Measurements from ENCODE around the gene MED12L. TPM values are rescaled to one million over a fixed set of nuclear protein-coding genes. Genes with fewer than 3 reads are reported as not detected.

MED12L gene
- total RNA-seq, 2 experiments from 2014 or later, result 1.6 to 2.1 TPM

DNA sequence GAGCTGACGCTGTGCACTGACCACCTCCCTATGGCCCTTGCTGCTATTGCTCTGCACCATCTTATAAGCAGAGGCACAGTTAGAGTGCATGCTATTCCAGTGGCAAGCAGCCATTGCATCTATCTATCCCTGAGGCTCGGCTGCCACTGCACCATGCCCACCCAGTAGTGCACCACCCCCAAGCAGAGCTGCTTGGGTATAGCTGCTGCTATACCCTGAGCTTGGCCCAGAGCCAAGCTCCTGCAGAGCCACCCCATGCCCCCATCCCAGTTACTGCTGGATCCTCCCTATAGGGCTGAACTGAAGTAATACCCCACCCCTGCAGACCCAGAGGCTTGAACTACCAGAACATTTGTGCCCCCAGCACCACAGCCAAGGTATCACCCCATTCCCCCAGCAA is 395.0 kb downstream of the MED12L start:
- no peak overlapping the region for H3K27ac Mint-ChIP-seq
- H3K4me1 Mint-ChIP-seq, result no peaks in the 10 kb centered on the region
- no peak overlapping the region for H3K4me3 Mint-ChIP-seq
- H3K27me3 Mint-ChIP-seq, result peaks cover 23% of the 10 kb centered on the region
- DNase-seq, result no peak
- H3K9me3 Mint-ChIP-seq, result peaks cover 14% of the 10 kb centered on the region
- H3K36me3 Mint-ChIP-seq, result peaks cover 1% of the 10 kb centered on the region

DNA sequence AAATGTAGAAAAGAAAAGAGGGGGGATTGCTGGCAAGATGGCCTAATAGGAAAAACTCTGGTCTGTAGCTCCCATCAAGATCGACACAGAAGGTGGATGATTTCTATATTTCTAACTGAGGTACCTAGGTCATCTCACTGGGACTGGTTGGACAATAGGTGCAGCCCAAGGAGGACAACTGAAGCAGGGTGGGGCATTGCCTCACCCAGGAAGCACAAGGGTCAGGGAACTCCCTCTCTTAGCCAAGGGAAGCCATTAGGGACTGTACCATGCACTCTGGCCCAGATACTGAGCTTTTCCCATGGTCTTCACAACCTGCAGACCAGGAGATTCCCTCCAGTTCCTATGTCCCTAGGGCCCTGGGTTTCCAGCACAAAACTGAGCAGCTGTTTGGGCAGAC is 398.0 kb downstream of the MED12L start:
- peaks cover 23% of the 10 kb centered on the region for H3K27me3 Mint-ChIP-seq
- H3K4me1 Mint-ChIP-seq, result no peaks in the 10 kb centered on the region
- H3K27ac Mint-ChIP-seq, result no peak overlapping the region
- H3K9me3 Mint-ChIP-seq, result peaks cover 14% of the 10 kb centered on the region
- H3K36me3 Mint-ChIP-seq, result peaks cover 1% of the 10 kb centered on the region
- H3K4me3 Mint-ChIP-seq, result no peak overlapping the region
- DNase-seq, result no peak

DNA sequence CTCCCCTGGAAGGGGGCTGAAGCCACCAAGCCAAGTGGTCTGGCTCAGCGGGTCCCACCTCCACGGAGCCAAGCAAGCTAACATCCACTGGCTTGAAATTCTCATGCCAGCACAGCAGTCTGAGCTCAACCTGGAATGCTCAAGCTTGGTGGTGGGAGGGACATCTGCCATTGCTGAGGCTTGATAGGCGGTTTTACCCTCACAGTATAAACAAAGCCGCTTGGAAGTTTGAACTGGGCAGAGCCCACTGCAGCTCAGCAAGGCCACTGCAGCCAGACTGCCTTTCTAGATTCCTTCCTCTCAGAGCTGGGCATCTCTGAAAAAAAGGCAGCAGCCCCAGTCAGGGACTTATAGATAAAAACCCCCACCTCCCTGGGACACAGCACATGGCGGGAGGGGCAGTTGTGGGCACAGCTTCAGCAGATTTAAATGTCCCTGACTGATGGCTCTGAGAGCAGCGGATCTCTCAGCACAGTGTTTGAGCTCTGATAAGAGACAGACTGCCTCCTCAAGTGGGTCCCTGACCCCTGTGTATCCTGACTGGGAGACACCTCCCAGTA is 398.6 kb downstream of the MED12L start:
- H3K4me1 Mint-ChIP-seq, result no peaks in the 10 kb centered on the region
- no peak overlapping the region for H3K4me3 Mint-ChIP-seq
- H3K27ac Mint-ChIP-seq, result no peak overlapping the region
- H3K9me3 Mint-ChIP-seq, result peaks cover 14% of the 10 kb centered on the region
- H3K27me3 Mint-ChIP-seq, result peaks cover 23% of the 10 kb centered on the region
- DNase-seq, result no peak
- H3K36me3 Mint-ChIP-seq, result peaks cover 1% of the 10 kb centered on the region

Other genes with a start within 250 kb of the MED12L start
- gene MINDY4B, start 180.2 kb upstream of the MED12L start, total RNA-seq, result not detected
- not detected for gene CLRN1, start 112.9 kb upstream of the MED12L start, total RNA-seq
- gene GPR171, start 117.6 kb downstream of the MED12L start, total RNA-seq, result 100 to 1,000 TPM; 131 to 134 TPM
- gene P2RY14, start 192.9 kb downstream of the MED12L start, total RNA-seq, result 1 to 10 TPM; 1.5 to 2.5 TPM
- not detected for gene GPR87, start 231.2 kb downstream of the MED12L start, total RNA-seq
- not detected for gene P2RY13, start 243.9 kb downstream of the MED12L start, total RNA-seq